Stimulated activated memory B cell treated with anti-CD40 and anti-IgM and Interleukin-4, amounts not matched to agents 10 μg/mL and 1 μg/mL and 100 μg/mL, for 72 hours (primary cell): ENCODE results near the gene HDGFL3.

Experiments
- ATAC-seq: fragments of 150-1000 bp; cut with Tn5 transposase; 2 replicates; pipeline ENCODE4 v1.10.0; 2021
- H3K27ac Mint-ChIP-seq: one replicate; pipeline ENCODE4 v1.8.0; 2022; ENCODE audit warnings: mild to moderate bottlenecking, mixed read lengths
- H3K27me3 Mint-ChIP-seq: one replicate; pipeline ENCODE4 v1.8.0; 2022; ENCODE audit warnings: mixed read lengths
- H3K36me3 Mint-ChIP-seq: one replicate; pipeline ENCODE4 v1.8.0; 2022; ENCODE audit warnings: mixed read lengths
- H3K4me1 Mint-ChIP-seq: one replicate; pipeline ENCODE4 v1.8.0; 2022; ENCODE audit warnings: mixed read lengths
- H3K4me3 Mint-ChIP-seq: one replicate; pipeline ENCODE4 v1.8.0; 2022; ENCODE audit warnings: mild to moderate bottlenecking, moderate library complexity, mixed read lengths
- H3K9me3 Mint-ChIP-seq: one replicate; pipeline ENCODE4 v1.8.0; 2022; ENCODE audit warnings: mixed read lengths

Gene HDGFL3

GRCh38 chr15:83205725-83206324 lies 1.8 kb downstream of the HDGFL3 start:
- Mint-ChIP-seq H3K9me3 (no peaks in the 10 kb centered on the region), H3K27ac (no peak overlapping the region), H3K4me3 (peak overlapping the region; percentile 73), H3K27me3 (peaks cover 28% of the 10 kb centered on the region), H3K36me3 (no peaks in the 10 kb centered on the region), H3K4me1 (peaks cover 10% of the 10 kb centered on the region)
- ATAC-seq, result no peak

- Mint-ChIP-seq H3K27ac (no peak overlapping the region), H3K9me3 (no peaks in the 10 kb centered on the region), H3K36me3 (no peaks in the 10 kb centered on the region), H3K4me1 (peaks cover 10% of the 10 kb centered on the region), H3K27me3 (peaks cover 28% of the 10 kb centered on the region), H3K4me3 (no peak overlapping the region)
- no peak for ATAC-seq
These were observed 2.9 kb downstream of the HDGFL3 start for GRCh38 chr15:83204697-83205096.

- Mint-ChIP-seq H3K27me3 (peaks cover 28% of the 10 kb centered on the region), H3K27ac (no peak overlapping the region), H3K4me1 (peaks cover 13% of the 10 kb centered on the region), H3K4me3 (no peak overlapping the region), H3K9me3 (no peaks in the 10 kb centered on the region), H3K36me3 (no peaks in the 10 kb centered on the region)
- no peak for ATAC-seq
These were observed 4.1 kb downstream of the HDGFL3 start for GRCh38 chr15:83203543-83203942.

GRCh38 chr15:83200589-83200988 lies 7.0 kb downstream of the HDGFL3 start:
- Mint-ChIP-seq H3K9me3 (no peaks in the 10 kb centered on the region), H3K4me3 (no peak overlapping the region), H3K36me3 (no peaks in the 10 kb centered on the region), H3K27ac (peak overlapping the region; percentile 25), H3K4me1 (peaks cover 7% of the 10 kb centered on the region), H3K27me3 (peaks cover 17% of the 10 kb centered on the region)
- ATAC-seq, result peak; percentile 18

GRCh38 chr15:83200162-83200561 lies 7.5 kb downstream of the HDGFL3 start:
- no peak for ATAC-seq
- no peak overlapping the region for H3K4me3 Mint-ChIP-seq
- no peaks in the 10 kb centered on the region for H3K9me3 Mint-ChIP-seq
- H3K27ac Mint-ChIP-seq, result peak overlapping the region; percentile 25
- H3K4me1 Mint-ChIP-seq, result peaks cover 7% of the 10 kb centered on the region
- H3K27me3 Mint-ChIP-seq, result peaks cover 17% of the 10 kb centered on the region
- no peaks in the 10 kb centered on the region for H3K36me3 Mint-ChIP-seq

- Mint-ChIP-seq H3K9me3 (no peaks in the 10 kb centered on the region), H3K4me3 (no peak overlapping the region), H3K27ac (peak overlapping the region; percentile 25), H3K36me3 (no peaks in the 10 kb centered on the region), H3K4me1 (peaks cover 7% of the 10 kb centered on the region), H3K27me3 (peaks cover 12% of the 10 kb centered on the region)
- peak; percentile 82 for ATAC-seq
These were observed 8.3 kb downstream of the HDGFL3 start for GRCh38 chr15:83199288-83199687.

- H3K4me3 Mint-ChIP-seq, result no peak overlapping the region
- peak overlapping the region; percentile 25 for H3K27ac Mint-ChIP-seq
- no peaks in the 10 kb centered on the region for H3K9me3 Mint-ChIP-seq
- H3K27me3 Mint-ChIP-seq, result peaks cover 11% of the 10 kb centered on the region
- H3K36me3 Mint-ChIP-seq, result no peaks in the 10 kb centered on the region
- H3K4me1 Mint-ChIP-seq, result peaks cover 7% of the 10 kb centered on the region
- no peak for ATAC-seq
These were observed 9.1 kb downstream of the HDGFL3 start for GRCh38 chr15:83198476-83198875.

- H3K4me1 Mint-ChIP-seq, result peaks cover 7% of the 10 kb centered on the region
- H3K27ac Mint-ChIP-seq, result no peak overlapping the region
- H3K9me3 Mint-ChIP-seq, result no peaks in the 10 kb centered on the region
- H3K36me3 Mint-ChIP-seq, result no peaks in the 10 kb centered on the region
- H3K4me3 Mint-ChIP-seq, result no peak overlapping the region
- H3K27me3 Mint-ChIP-seq, result peaks cover 23% of the 10 kb centered on the region
- no peak for ATAC-seq
These were observed 13.1 kb downstream of the HDGFL3 start for GRCh38 chr15:83194528-83194927.

GRCh38 chr15:83193721-83194120 lies 13.9 kb downstream of the HDGFL3 start:
- Mint-ChIP-seq H3K36me3 (no peaks in the 10 kb centered on the region), H3K27me3 (peaks cover 31% of the 10 kb centered on the region), H3K9me3 (peaks cover 2% of the 10 kb centered on the region), H3K4me1 (peaks cover 6% of the 10 kb centered on the region), H3K27ac (no peak overlapping the region), H3K4me3 (no peak overlapping the region)
- ATAC-seq, result no peak

GRCh38 chr15:83192742-83193141 lies 14.9 kb downstream of the HDGFL3 start:
- no peak for ATAC-seq
- Mint-ChIP-seq H3K27ac (no peak overlapping the region), H3K27me3 (peaks cover 36% of the 10 kb centered on the region), H3K9me3 (peaks cover 5% of the 10 kb centered on the region), H3K36me3 (no peaks in the 10 kb centered on the region), H3K4me1 (no peaks in the 10 kb centered on the region), H3K4me3 (no peak overlapping the region)

GRCh38 chr15:83190450-83190849 lies 17.2 kb downstream of the HDGFL3 start:
- Mint-ChIP-seq H3K4me1 (no peaks in the 10 kb centered on the region), H3K27me3 (peaks cover 36% of the 10 kb centered on the region), H3K27ac (no peak overlapping the region), H3K36me3 (no peaks in the 10 kb centered on the region), H3K4me3 (no peak overlapping the region), H3K9me3 (peaks cover 5% of the 10 kb centered on the region)
- ATAC-seq, result no peak

GRCh38 chr15:83185561-83185960 lies 22.1 kb downstream of the HDGFL3 start:
- no peak for ATAC-seq
- no peak overlapping the region for H3K4me3 Mint-ChIP-seq
- peaks cover 5% of the 10 kb centered on the region for H3K9me3 Mint-ChIP-seq
- H3K27ac Mint-ChIP-seq, result no peak overlapping the region
- H3K27me3 Mint-ChIP-seq, result peaks cover 38% of the 10 kb centered on the region
- no peaks in the 10 kb centered on the region for H3K4me1 Mint-ChIP-seq
- no peaks in the 10 kb centered on the region for H3K36me3 Mint-ChIP-seq

- no peak for ATAC-seq
- H3K27me3 Mint-ChIP-seq, result peaks cover 24% of the 10 kb centered on the region
- no peaks in the 10 kb centered on the region for H3K4me1 Mint-ChIP-seq
- no peak overlapping the region for H3K4me3 Mint-ChIP-seq
- no peak overlapping the region for H3K27ac Mint-ChIP-seq
- no peaks in the 10 kb centered on the region for H3K36me3 Mint-ChIP-seq
- no peaks in the 10 kb centered on the region for H3K9me3 Mint-ChIP-seq
These were observed 28.7 kb downstream of the HDGFL3 start for GRCh38 chr15:83178869-83179325.

- Mint-ChIP-seq H3K9me3 (no peaks in the 10 kb centered on the region), H3K4me1 (no peaks in the 10 kb centered on the region), H3K27me3 (peaks cover 24% of the 10 kb centered on the region), H3K4me3 (no peak overlapping the region), H3K36me3 (no peaks in the 10 kb centered on the region), H3K27ac (no peak overlapping the region)
- ATAC-seq, result no peak
These were observed 29.2 kb downstream of the HDGFL3 start for GRCh38 chr15:83178390-83178789.

- no peaks in the 10 kb centered on the region for H3K4me1 Mint-ChIP-seq
- no peaks in the 10 kb centered on the region for H3K36me3 Mint-ChIP-seq
- no peak for ATAC-seq
- no peak overlapping the region for H3K4me3 Mint-ChIP-seq
- H3K9me3 Mint-ChIP-seq, result no peaks in the 10 kb centered on the region
- peaks cover 17% of the 10 kb centered on the region for H3K27me3 Mint-ChIP-seq
- no peak overlapping the region for H3K27ac Mint-ChIP-seq
These were observed 32.7 kb downstream of the HDGFL3 start for GRCh38 chr15:83174891-83175290.

- no peaks in the 10 kb centered on the region for H3K4me1 Mint-ChIP-seq
- no peak overlapping the region for H3K4me3 Mint-ChIP-seq
- no peak for ATAC-seq
- H3K27me3 Mint-ChIP-seq, result peaks cover 51% of the 10 kb centered on the region
- peaks cover 11% of the 10 kb centered on the region for H3K9me3 Mint-ChIP-seq
- no peak overlapping the region for H3K27ac Mint-ChIP-seq
- H3K36me3 Mint-ChIP-seq, result no peaks in the 10 kb centered on the region
These were observed 37.0 kb downstream of the HDGFL3 start for GRCh38 chr15:83170474-83171165.
